GOT3 (cell line): ENCODE results near the gene ANKRD63.

Experiments used
- DNase-seq: peaks from one replicate; lab custom pipeline; 2025; ENCODE audit warnings: mixed read lengths; lab: John Stamatoyannopoulos, UW

The ANKRD63 gene

DNA sequence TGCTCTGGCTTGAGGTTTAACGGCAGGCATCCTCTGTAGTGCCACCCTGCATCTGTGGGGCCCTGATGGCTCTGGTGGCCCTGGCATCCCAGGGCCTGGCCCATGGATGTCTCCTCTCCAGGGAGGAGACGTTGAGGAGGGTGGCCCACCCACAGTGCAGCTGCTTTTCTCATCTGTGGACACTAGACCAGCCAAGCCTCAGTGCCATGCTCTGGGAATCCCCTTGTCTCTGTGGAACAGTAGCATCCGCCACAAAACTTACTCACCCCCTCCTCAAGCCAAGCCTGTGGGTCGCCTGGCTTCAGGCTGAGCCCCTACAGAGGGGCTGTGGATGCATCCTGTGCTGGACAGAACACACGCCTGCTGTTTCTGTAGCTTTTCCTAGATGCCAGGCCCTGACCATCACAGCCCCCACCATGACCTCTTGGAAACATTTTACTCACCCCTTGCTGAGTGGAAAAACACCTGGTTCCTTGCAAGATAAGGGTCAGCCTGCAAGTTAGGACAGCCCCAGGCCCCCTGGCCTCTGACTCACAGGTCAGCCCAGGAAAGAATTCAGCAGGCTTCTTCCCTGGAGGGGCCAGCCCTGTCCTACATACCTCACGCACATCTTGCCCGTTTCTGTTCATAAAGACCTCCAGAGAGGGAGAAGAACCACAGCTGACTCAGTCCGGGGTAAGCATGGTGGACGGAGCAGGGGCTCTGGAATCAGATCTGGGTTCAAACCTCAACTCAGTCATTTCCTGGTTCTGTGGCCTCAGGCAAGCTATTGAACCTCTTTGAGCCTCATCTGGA, 25.0 kb downstream of the ANKRD63 start:
- DNase-seq = no peak

DNA sequence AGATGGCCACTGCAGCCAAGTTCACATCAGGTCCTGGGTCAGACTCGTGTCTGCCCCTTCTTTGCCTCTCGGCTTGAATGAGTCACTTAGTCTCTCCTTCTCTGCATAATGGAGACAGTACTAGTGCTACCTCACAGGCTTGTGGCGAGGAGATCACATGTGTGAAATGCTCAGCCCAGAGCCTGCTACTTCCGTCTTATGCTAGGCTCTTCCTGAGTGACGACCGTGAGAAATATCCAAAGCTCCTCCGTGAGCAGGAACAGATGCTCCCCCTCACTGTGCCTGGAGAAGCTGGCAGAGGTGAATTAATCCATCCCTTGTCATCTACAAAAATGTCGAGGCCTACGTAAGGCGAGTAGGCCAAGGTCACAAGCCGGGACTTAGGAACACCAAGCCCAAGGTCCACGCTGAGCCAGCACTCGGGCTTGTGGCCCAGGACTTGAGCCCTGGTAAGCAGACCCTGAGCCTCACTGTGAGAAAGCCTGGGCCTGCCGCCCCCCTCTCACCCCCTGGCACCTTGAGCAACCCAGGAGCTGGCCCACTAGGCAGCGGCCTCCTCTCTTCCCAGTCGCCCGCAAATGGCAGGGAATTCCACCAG, 26.1 kb downstream of the ANKRD63 start:
- DNase-seq = no peak

DNA sequence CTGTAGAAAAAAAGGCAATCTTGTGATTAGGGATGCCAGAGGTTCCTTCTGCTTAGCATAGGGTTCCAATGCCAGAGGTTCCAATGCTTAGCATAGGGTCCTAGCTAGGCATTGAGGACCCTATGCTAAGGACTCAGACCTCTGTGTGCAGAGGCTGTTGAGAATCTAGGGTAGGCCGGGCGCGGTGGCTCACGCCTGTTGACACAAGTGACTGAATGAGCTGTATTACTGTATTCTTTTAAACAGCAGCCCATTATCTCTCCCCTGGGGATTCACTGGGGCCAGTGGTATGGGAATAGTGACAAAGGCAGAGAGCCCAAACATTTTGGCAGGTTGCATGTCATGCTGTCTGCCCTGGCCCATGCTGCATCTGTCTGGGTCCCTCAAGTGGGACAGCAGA, 27.8 kb downstream of the ANKRD63 start:
- no peak for DNase-seq

DNA sequence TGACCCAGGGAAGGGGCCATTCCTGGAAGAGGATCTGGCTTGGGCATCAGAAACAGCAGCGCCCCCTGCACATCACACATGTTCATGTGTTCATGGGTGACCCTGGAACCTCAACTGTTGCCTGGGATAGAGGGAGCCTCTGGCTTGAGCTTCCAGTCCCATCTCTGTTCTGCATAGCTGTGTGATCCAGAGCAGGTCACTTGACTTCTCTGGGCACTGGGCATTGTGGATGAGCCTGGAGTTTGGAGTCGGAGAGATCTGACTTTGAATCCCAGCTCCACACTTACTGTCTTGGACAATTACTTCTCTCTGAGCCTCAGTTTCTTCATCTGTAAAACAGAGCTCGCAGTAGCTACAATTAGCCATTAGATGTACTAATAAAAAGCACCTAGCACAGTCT, 28.4 kb downstream of the ANKRD63 start:
- DNase-seq = no peak

DNA sequence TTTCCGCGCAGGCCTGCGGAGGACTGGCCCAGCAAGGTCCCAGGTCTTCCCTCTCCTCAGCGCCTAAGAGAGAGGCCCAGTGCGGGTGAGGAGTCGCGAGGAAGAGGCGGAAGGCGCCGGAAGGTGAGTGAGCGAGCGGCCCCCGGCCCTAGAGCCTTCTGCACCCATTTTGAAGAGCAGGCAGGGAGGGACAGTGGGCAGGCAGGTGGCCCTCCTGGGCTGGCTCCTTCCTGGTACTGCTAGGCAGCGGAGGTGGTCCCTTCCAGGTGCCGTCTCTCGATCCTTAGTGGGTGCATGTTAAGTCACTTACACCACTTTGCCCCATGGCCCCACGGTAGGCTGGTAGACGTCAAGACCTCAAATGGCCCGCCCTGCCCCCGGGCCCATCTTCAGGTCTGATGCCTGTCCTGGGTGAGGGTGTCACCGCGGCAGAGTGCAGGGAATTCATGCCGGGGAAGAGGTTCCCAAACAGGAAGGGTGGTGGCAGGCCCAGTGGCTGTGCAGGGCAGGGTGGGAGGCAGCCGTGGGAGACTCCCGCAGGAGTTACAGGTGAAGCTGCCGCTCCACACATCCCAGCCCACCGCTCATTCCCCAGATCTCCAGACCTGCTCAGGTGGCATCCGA, 29.6 kb downstream of the ANKRD63 start:
- no peak for DNase-seq

DNA sequence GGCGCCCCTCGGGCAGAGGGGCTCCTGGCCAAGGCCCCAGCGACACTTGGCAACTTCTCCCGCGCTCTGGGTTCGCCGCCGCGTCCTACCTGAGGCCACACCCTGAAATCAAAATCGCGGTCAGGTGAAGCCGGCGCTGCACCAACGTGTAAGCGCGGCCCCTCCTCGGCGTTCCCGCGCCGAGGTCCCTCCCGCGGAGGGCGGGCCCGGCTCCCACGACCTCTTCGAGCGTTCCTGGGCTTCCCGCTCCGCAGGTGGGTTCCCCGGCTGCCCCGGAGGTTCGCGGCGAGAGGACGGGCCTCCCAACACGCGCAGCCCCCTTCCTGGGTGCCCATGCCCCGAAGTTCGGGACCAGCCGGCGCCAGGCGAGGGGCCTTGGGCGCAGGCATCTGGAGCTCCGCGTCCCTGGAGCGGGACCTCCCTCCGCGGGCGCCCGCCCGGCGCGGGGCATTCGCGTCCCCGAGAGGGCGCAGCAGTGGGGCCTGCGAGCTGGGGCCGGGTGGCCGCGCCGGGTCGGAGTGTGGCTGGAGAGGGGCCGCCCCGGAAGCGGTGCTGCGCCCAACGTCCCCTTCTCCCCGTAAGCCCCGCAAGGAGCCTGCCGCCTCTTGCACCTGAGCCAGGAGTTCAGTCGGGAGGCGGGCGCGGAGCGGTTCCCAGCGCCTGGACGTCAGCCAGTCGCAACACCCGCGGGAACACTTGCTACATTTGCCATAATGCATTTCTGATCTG, 30.3 kb downstream of the ANKRD63 start:
- no peak for DNase-seq

DNA sequence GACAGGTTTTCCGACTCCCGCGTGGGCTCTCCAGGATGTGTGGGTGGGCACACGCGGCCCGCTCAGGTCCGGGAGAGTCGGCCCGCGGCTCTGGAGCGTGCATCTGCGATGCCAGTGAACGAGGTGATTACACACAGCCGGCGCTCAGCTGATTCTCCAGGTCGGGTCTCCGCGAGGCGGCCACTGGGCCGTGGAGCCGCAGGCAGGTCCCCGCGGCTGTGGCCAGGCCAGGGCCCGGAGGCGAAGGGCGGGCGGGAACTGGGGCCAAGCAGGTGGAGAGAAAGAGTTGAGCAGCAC, 30.8 kb downstream of the ANKRD63 start:
- DNase-seq = no peak

DNA sequence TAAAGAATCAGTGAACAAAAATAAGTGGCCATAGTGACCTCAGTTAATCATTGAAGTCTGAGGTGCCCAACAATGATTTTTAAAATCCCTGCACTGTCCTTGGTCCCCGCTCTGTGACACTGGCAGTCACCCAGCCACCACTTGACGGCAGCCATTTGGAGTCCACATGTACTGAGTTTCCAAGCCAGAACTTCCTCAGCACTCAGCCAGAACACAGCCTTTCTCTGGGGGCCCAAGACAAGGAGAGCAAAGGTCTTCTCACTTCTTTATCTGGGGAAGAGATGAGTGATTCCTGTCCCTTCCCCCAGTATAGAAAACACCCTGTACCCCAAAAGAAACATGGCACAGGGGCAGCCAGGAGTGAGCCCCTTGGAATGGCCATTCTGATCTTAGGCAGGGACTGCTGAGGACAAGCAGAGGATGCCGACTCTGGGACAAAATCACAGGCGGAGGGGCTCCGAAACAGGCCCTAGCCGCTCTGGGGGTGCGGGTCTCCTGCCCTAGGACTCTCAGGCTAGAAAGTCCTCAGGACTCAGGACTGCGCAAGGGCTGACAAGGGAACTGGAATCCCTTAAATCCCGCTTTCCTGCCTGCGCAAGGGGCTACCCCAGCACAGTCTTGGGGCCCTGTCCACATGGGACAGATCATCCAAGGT, 31.3 kb downstream of the ANKRD63 start:
- no peak for DNase-seq

DNA sequence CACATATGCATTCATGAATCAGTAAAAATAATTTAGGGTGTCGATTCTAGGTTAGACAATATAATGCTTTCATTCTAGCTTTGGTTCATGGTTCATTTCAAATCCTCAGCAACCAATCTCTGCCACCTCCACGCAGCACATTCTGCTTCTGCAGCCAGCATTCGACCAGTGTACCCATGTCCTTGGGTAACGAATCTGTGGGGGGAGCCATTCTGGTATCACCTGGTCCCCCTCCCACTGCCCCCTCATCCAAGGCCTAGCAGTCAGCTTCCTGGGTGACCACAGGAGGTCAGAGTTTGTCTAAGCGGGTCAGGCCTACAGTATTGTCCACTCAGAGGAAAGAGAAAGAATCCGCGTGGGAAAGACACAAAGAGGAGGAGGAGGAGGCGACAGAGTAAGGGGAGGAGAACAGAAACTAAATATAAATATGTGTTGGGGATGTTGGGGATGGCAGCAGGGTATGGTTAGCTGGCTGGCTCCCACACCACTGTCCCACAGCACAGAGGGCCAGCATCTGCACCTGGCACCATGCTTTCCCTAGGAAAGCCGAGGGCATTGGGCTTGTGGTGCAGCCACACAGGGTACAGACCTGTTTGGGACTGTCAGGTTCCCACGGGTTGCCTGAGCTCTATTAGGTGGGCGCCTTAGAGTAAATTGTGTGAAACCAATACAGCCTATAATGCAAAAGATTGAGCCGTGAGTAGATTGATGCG, 31.9 kb downstream of the ANKRD63 start:
- no peak for DNase-seq

DNA sequence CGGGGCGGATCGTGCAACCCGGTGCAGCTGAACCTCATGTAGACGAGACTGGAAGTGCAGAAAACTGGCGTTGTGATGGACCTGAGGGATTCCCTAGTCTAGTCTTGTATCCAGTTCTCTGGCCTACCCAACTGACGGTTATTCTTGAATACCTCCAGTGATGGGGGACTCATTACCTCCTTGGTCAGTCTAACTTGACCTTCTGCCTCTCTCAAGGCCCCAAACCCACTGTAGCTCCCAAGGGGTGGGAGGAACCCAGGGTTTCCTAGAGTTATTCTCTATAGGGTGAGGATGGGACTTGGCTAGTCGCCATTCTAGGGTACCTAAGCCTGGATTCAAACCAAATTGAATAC, 32.6 kb downstream of the ANKRD63 start:
- no peak for DNase-seq

DNA sequence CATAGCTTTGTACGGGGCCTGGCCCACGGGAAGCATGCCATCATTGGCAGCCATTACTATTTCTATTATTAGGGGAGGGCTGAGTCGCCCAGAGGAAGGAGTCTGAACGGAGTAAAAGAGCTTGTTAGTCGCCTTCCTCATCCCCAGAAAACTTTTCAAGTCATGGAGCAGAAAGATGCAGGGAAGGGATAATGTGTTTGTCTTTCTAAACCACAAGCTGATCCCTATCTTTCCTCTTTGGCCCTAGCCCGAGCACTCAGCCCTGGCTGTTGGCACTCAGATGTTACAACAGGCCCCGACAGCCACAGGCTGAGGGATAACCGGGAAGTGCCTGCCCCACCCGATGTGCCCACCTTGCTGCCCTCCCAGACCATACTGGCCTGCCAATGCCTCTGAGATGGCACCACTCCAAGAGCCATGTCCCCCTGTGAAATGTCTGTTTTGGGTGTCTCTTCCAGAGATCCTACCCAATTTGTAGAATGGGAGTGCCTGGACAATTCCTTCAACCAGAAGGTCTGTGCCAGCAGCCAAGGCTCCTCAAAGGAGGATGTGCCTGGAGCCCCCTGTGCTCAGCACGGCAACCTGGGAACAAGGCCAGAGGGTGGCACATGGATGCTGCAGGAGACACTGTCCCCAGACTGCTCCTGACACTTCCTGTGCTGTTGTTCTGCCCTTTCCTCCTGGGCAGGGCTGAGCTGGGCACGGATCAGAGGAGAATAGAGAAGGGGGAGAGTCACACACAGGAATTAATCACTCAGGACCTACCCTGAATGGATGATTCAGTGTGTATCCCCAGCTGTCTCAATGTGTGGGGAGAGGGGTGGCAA, 33.2 kb downstream of the ANKRD63 start:
- no peak for DNase-seq

DNA sequence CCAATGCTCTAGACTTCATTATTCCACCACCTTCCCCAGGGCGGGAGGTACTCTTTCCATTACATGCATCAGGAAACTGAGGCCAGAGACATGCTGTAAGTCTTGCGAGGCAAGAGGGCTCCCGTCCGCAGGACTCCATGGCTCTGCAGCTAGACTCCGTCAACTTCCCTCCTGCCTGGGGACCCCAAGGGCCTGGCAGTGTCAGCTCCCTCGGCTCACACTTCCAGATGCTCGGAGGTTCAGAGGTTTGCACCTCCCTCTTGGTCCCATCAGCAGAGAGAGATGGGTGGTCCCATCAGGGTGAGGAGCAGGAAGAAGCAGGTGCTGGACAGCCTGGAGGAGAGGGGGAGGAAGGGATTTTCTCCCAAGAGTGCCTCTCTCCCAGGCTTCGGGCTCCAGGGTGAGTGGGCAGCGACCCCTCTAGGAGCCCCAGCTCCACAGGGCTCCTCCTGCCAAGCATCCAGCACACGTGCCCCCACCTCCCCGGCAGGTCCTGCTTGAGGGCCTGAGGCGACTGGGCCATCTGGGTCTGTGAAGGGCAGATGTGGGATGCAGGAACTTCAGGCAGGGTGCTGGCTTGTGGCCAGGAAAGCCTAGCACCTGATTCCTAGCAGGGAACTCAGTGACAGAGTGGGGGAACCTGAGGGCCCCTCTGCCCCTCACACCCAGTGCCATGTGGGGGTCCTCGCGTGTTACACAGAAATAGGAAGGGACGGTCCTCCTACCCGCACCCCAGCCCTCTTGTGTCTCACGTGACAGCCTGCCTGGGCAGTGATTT, 34.7 kb downstream of the ANKRD63 start:
- no peak for DNase-seq

DNA sequence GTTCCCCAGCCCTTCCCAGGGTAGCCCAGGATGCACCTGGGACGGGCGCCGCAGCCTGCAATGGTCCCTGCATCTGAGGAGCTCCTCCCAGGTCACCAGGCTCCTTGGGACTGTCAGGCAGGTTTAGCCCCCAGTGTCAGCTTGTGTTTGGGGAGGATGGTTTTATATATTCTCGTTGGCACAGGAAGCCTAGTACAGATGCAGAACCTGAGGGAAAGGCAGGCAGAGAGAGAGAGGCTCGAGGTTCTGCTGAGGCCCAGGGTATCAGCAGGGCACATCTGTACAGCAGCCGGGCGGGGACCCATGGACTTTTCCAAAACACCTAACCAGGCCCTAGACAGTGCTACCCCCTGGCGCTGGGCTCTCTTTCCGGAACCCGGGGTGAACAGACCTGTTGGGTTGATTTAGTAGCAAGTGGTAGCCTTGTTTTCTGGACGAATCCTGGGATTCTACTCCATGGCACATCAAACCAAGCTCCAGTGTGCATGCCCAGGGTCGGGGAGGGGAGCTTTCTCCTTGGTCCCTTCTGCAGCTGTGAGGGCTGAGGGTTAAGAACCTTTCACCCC, 35.4 kb downstream of the ANKRD63 start:
- DNase-seq = no peak

DNA sequence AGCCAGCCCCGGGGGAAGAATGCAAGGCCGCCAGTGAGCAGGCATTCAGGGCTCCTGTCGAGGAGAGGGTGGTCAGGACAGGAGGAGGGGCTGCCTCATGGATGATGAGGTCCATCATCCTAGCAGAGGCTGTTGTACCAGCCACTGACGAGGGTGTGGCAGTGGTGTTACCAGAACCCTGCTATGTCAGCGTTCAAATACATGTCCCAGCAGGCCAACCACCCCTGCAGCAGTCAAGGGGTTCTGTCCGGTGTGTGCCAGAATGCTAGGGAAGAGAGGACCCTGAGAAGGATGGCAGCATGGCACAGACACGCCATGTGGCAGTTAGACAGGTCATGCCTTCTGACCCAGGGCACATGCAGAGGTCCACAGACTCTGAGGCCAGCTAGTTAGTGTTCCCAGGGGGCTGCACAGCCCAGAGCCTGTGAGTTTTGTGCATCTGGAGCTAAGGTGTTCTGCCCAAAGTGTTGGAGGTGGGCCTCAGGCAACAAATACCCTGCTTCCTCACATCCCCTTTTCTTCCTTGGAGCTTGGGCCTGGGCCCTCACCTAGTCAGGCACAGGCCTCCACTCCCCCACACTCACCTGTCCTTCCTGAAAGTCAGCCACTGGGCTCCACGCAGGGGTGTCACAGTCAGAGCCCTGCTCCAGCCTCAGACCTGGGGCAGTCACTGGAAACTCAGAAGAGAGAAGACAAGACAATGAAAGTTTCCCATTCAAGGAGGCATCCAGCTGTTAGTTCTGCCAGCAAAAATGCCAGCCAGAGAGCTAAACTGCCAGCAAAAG, 36.2 kb downstream of the ANKRD63 start:
- DNase-seq = no peak

DNA sequence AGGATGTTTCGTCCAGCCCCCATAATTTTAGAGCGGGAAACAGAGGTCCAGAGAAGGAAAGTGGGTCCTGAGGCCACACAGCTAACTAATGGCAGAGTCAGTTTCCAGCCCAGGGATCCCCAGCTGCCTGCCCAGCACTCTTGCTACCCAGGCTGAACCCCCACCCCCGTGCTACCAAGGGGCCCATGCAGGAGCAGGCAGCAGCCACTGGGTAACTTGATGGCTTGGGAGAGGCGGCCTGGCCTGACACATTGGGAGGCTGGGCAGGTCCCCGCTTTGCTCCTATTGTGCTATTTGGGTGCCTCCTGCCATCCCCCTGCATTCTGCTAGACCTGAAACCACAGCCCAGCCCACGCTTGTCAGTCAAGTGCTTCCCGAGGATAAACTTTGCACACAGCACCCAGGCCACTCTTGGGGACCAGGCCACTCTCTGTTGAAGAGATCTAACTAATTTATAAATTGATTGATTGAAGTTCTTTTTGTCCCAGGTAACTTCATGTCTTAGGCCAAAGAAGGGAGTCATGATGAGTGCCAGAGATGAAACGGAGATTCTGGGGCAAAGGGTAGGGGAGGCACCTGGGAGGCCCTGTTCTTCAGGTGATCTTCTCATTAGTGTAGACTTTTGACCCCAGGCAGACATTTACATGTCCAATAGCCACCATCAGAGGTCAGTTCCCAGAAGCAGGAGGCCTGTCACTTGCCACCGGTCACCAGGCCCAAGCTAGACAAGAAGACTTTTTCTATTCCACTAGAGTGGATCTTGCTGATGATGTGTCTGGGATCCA, 37.0 kb downstream of the ANKRD63 start:
- no peak for DNase-seq

DNA sequence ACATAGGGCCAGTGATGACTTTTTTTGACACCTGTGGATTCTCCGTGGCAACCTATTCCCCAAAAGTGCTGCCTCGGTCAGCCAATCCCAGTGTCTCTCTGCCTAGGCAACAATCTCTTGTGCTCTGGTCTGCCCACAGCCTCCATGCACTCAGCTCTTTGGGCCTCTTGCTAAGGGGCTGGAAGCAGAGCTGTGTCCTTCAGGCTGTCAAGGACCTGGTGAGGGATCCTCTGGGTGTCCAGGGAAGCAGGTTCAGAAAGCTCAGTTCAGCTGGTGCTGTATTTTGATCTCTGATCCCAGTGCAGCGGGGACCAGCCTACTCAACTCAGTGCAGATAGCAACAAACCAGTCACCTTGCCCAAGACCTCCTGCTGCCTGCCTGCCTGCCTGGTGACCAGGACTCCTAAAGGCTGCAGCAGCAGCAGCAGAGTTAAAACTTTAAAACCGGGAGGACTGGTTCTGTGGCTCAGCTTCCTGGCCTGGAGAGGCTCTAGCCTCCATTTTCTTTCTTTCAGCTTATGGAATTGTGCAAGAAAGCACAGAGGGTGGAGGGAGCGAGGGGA, 37.8 kb downstream of the ANKRD63 start:
- DNase-seq = no peak

DNA sequence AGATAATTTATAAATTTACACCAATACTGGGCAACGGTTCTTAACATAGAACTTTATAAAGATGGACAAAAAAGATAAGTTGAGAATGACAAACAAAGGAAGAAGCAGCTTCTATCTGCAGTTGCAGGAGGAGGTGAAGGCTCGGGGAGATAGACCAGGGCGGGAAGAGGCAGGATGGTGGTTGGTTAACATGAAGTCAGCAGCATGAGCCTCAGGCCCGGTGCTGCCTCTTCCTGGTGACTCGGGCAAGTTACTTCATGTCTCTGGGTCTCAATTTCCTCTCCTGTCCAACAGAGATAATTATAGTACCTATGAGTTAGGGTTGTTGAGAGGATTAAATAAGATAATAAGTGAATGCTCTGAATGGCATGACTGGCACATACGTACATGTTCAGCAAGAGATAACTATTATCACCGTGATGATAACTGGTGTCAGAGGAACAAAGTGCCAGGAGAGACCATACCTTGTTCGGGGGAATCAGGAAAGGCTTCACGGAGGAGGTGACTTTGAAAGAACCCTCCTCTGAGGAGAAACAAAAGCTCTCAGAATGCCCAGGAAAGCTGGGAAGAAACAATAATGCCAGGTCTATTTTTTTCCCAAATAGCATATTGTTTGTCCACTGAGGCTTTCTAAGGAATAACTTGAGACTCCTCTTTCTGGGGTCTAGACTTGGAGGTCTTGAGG, 39.6 kb downstream of the ANKRD63 start:
- DNase-seq = no peak
